IgD-negative memory B cell (primary cell): Measurements from ENCODE around the gene RBP4. TPM values are rescaled to one million over a fixed set of nuclear protein-coding genes. Genes with fewer than 3 reads are reported as not detected.

Experiments
- H3K27ac Mint-ChIP-seq, 3 donors: one replicate each; pipeline ENCODE4 v1.8.0; 2020 to 2022; ENCODE audit warnings: mild to moderate bottlenecking in 3 of 3, mixed read lengths in 3 of 3, moderate library complexity in 1 of 3
- H3K27me3 Mint-ChIP-seq: one replicate; pipeline ENCODE4 v1.8.0; 2021; ENCODE audit warnings: mixed read lengths
- H3K36me3 Mint-ChIP-seq: one replicate; pipeline ENCODE4 v1.8.0; 2020; ENCODE audit warnings: mild to moderate bottlenecking, mixed read lengths
- H3K4me1 Mint-ChIP-seq, 3 donors: one replicate each; pipeline ENCODE4 v1.8.0; 2020 to 2022; ENCODE audit warnings: mixed read lengths in 3 of 3, mild to moderate bottlenecking in 1 of 3
- H3K4me3 Mint-ChIP-seq, 4 donors: one replicate each; pipeline ENCODE4 v1.8.0; 2020 to 2022; ENCODE audit warnings: mild to moderate bottlenecking in 4 of 4, mixed read lengths in 4 of 4, moderate library complexity in 3 of 4
- H3K9me3 Mint-ChIP-seq, 3 donors: one replicate each; pipeline ENCODE4 v1.8.0; 2020 to 2021; ENCODE audit warnings: mixed read lengths in 3 of 3, mild to moderate bottlenecking in 1 of 3
- polyA plus RNA-seq: library from polyadenylated mRNA; unstranded; fragments of 300-500 nt; fragmentation: Illumina TruSeq; gene quantifications from one replicate; pipeline ENCODE4 v1.2.3, GENCODE V29; 2021

Gene RBP4
- polyA plus RNA-seq, 1 donor from 2014 or later, result not detected

GRCh38 chr10:93584445-93584844 is 16.6 kb downstream of the RBP4 start:
- no peaks in the 10 kb centered on the region for H3K36me3 Mint-ChIP-seq
- H3K27ac Mint-ChIP-seq, result no peak overlapping the region
- H3K4me1 Mint-ChIP-seq, result no peaks in the 10 kb centered on the region
- peaks cover 3 to 15% (median 10%) of the 10 kb centered on the region in 3 donors for H3K9me3 Mint-ChIP-seq
- H3K4me3 Mint-ChIP-seq, result no peak overlapping the region
- peaks cover 14% of the 10 kb centered on the region for H3K27me3 Mint-ChIP-seq

- Mint-ChIP-seq H3K4me3 (no peak overlapping the region), H3K27ac (no peak overlapping the region), H3K36me3 (no peaks in the 10 kb centered on the region), H3K4me1 (no peaks in the 10 kb centered on the region), H3K9me3 (peaks cover 3 to 13% (median 12%) of the 10 kb centered on the region in 3 donors), H3K27me3 (peaks cover 6% of the 10 kb centered on the region)
These were observed 20.2 kb downstream of the RBP4 start for GRCh38 chr10:93580828-93581227.

- H3K9me3 Mint-ChIP-seq, result peaks cover 3 to 13% (median 12%) of the 10 kb centered on the region in 3 donors
- no peak overlapping the region for H3K4me3 Mint-ChIP-seq
- H3K36me3 Mint-ChIP-seq, result no peaks in the 10 kb centered on the region
These were observed 20.9 kb downstream of the RBP4 start for GRCh38 chr10:93579985-93580711.

GRCh38 chr10:93579089-93579488 is 21.9 kb downstream of the RBP4 start:
- no peaks in the 10 kb centered on the region for H3K4me1 Mint-ChIP-seq
- H3K36me3 Mint-ChIP-seq, result no peaks in the 10 kb centered on the region
- peaks cover 3 to 13% (median 12%) of the 10 kb centered on the region in 3 donors for H3K9me3 Mint-ChIP-seq
- peaks cover 9% of the 10 kb centered on the region for H3K27me3 Mint-ChIP-seq
- H3K4me3 Mint-ChIP-seq, result no peak overlapping the region
- peak overlapping the region in 1 of 3 donors; percentile 76 for H3K27ac Mint-ChIP-seq

More at GRCh38 chr10:93579985-93580711, 20.9 kb downstream of the RBP4 start:
- Mint-ChIP-seq H3K27ac (peak overlapping the region in 1 of 3 donors; percentile 8), H3K27me3 (peaks cover 8% of the 10 kb centered on the region), H3K4me1 (no peaks in the 10 kb centered on the region)

- Mint-ChIP-seq H3K4me3 (no peak overlapping the region), H3K9me3 (peaks cover 3 to 12% (median 11%) of the 10 kb centered on the region in 3 donors), H3K36me3 (no peaks in the 10 kb centered on the region), H3K27me3 (peaks cover 9% of the 10 kb centered on the region), H3K27ac (no peak overlapping the region), H3K4me1 (peaks cover 0 to 3% (median 1%) of the 10 kb centered on the region in 3 donors)
These were observed 23.5 kb downstream of the RBP4 start for GRCh38 chr10:93577565-93577964.

GRCh38 chr10:93576888-93577287 is 24.1 kb downstream of the RBP4 start:
- Mint-ChIP-seq H3K4me3 (no peak overlapping the region), H3K9me3 (peaks cover 3 to 12% (median 11%) of the 10 kb centered on the region in 3 donors), H3K36me3 (no peaks in the 10 kb centered on the region), H3K27me3 (peaks cover 13% of the 10 kb centered on the region), H3K27ac (no peak overlapping the region), H3K4me1 (peaks cover 0 to 3% (median 1%) of the 10 kb centered on the region in 3 donors)

- Mint-ChIP-seq H3K4me1 (peaks cover 1 to 4% (median 3%) of the 10 kb centered on the region in 3 donors), H3K9me3 (peaks cover 0 to 1% (median 0%) of the 10 kb centered on the region in 3 donors), H3K4me3 (no peak overlapping the region), H3K36me3 (no peaks in the 10 kb centered on the region), H3K27ac (no peak overlapping the region), H3K27me3 (peaks cover 20% of the 10 kb centered on the region)
These were observed 27.1 kb downstream of the RBP4 start for GRCh38 chr10:93573924-93574323.

- no peak overlapping the region for H3K4me3 Mint-ChIP-seq
- H3K4me1 Mint-ChIP-seq, result peaks cover 1 to 4% (median 3%) of the 10 kb centered on the region in 3 donors
- peaks cover 0 to 1% (median 0%) of the 10 kb centered on the region in 3 donors for H3K9me3 Mint-ChIP-seq
- peaks cover 22% of the 10 kb centered on the region for H3K27me3 Mint-ChIP-seq
- no peaks in the 10 kb centered on the region for H3K36me3 Mint-ChIP-seq
- no peak overlapping the region for H3K27ac Mint-ChIP-seq
These were observed 27.8 kb downstream of the RBP4 start for GRCh38 chr10:93573051-93573909.

GRCh38 chr10:93572606-93573005 is 28.4 kb downstream of the RBP4 start:
- H3K4me3 Mint-ChIP-seq, result no peak overlapping the region

GRCh38 chr10:93570383-93570782 is 30.7 kb downstream of the RBP4 start:
- peaks cover 3 to 7% (median 4%) of the 10 kb centered on the region in 3 donors for H3K4me1 Mint-ChIP-seq
- peak overlapping the region in 1 of 3 donors; percentile 90 for H3K27ac Mint-ChIP-seq
- H3K36me3 Mint-ChIP-seq, result no peaks in the 10 kb centered on the region
- no peaks in the 10 kb centered on the region for H3K9me3 Mint-ChIP-seq
- H3K4me3 Mint-ChIP-seq, result no peak overlapping the region
- peaks cover 45% of the 10 kb centered on the region for H3K27me3 Mint-ChIP-seq

More at GRCh38 chr10:93572606-93573005, 28.4 kb downstream of the RBP4 start:
- H3K27ac Mint-ChIP-seq, result no peak overlapping the region
- no peaks in the 10 kb centered on the region for H3K36me3 Mint-ChIP-seq
- no peaks in the 10 kb centered on the region for H3K9me3 Mint-ChIP-seq
- peaks cover 29% of the 10 kb centered on the region for H3K27me3 Mint-ChIP-seq
- peaks cover 1 to 4% (median 3%) of the 10 kb centered on the region in 3 donors for H3K4me1 Mint-ChIP-seq

GRCh38 chr10:93568105-93568390 is 33.0 kb downstream of the RBP4 start:
- Mint-ChIP-seq H3K4me1 (peaks cover 0 to 6% (median 4%) of the 10 kb centered on the region in 3 donors), H3K27me3 (peaks cover 47% of the 10 kb centered on the region), H3K36me3 (no peaks in the 10 kb centered on the region), H3K9me3 (peaks cover 0 to 2% (median 0%) of the 10 kb centered on the region in 3 donors), H3K4me3 (no peak overlapping the region), H3K27ac (no peak overlapping the region)

GRCh38 chr10:93567277-93568104 is 33.5 kb downstream of the RBP4 start:
- no peaks in the 10 kb centered on the region for H3K36me3 Mint-ChIP-seq
- H3K4me1 Mint-ChIP-seq, result peaks cover 0 to 6% (median 4%) of the 10 kb centered on the region in 3 donors
- H3K27me3 Mint-ChIP-seq, result peaks cover 47% of the 10 kb centered on the region
- peaks cover 0 to 2% (median 0%) of the 10 kb centered on the region in 3 donors for H3K9me3 Mint-ChIP-seq
- peak overlapping the region in 1 of 4 donors; percentile 32 for H3K4me3 Mint-ChIP-seq
- H3K27ac Mint-ChIP-seq, result no peak overlapping the region

GRCh38 chr10:93566435-93567276 is 34.4 kb downstream of the RBP4 start, which contains the start of gene FFAR4:
Gene FFAR4 (plus strand): TSS chr10:93566665. CDS start chr10:93566721, 56 bp downstream.
- peaks cover 0 to 6% (median 3%) of the 10 kb centered on the region in 3 donors for H3K4me1 Mint-ChIP-seq
- H3K9me3 Mint-ChIP-seq, result peaks cover 0 to 2% (median 0%) of the 10 kb centered on the region in 3 donors
- H3K4me3 Mint-ChIP-seq, result peak within 1 kb of the TSS in 1 of 4 donors; percentile 22
- no peak within 1 kb of the TSS for H3K27ac Mint-ChIP-seq
- H3K27me3 Mint-ChIP-seq, result peaks cover 43% of the 10 kb centered on the region
- H3K36me3 Mint-ChIP-seq, result no peaks in the 10 kb centered on the region

- H3K36me3 Mint-ChIP-seq, result no peaks in the 10 kb centered on the region
- H3K4me1 Mint-ChIP-seq, result peaks cover 0 to 6% (median 0%) of the 10 kb centered on the region in 3 donors
- no peak overlapping the region for H3K27ac Mint-ChIP-seq
- H3K4me3 Mint-ChIP-seq, result no peak overlapping the region
- H3K27me3 Mint-ChIP-seq, result peaks cover 38% of the 10 kb centered on the region
- peaks cover 0 to 2% (median 0%) of the 10 kb centered on the region in 3 donors for H3K9me3 Mint-ChIP-seq
These were observed 35.6 kb downstream of the RBP4 start for GRCh38 chr10:93565446-93565845.
